IMR-90 (cell line): ENCODE data around the gene MFSD12. TPM values are rescaled to one million over a fixed set of nuclear protein-coding genes. Genes with fewer than 3 reads are reported as not detected.
A peak's percentile ranks its signal among the peaks of the same experiment; 100 is the strongest.

Experiments used
- ATAC-seq: fragments of 200-7000 bp; cut with Tn5 transposase; 2 replicates; pipeline ENCODE4 v1.9.1; 2020; ENCODE audit warnings: low read depth, mild to moderate bottlenecking, moderate library complexity
- BruUV-seq: library from RNA; stranded (reverse); fragments of 400-500 nt; replicated peaks from 2 replicates; lab custom pipeline; 2021; lab: Mats Ljungman, UMichigan
- CTCF ChIA-PET: fragments of 300-600 bp; formaldehyde crosslinking; extraction: SDS; loops from one replicate; lab custom pipeline; 2021; ENCODE audit warnings: antibody characterized with exemption; lab: Yijun Ruan, JAX
- POLR2A ChIA-PET: fragments of 300-600 bp; sonication (Branson Sonifier 250); formaldehyde crosslinking; loops from one replicate; lab custom pipeline; 2022; ENCODE audit warnings: antibody characterized with exemption; ENCODE audit not compliant: unreplicated experiment; lab: Charles Lee
- DNase-seq: peaks from one replicate; pipeline ENCODE4 v3.0.0; 2013
- H2AFZ ChIP-seq: replicated peaks from 2 replicates; pipeline ENCODE3; 2013; ENCODE audit warnings: low read length, mild to moderate bottlenecking; ENCODE audit not compliant: poor library complexity
- H2AK5ac ChIP-seq: 2 replicates; pipeline ENCODE4 v1.6.1; 2013; ENCODE audit warnings: low read depth, low read length, inconsistent platforms
- H2AK9ac ChIP-seq: replicated peaks from 2 replicates; pipeline ENCODE3; 2013; ENCODE audit warnings: mild to moderate bottlenecking, low read depth, low read length, moderate library complexity; ENCODE audit not compliant: poor library complexity
- H2BK120ac ChIP-seq: 2 replicates; pipeline ENCODE4 v1.6.1; 2013; ENCODE audit warnings: low read depth, low read length, inconsistent platforms
- H2BK15ac ChIP-seq: 3 replicates; pipeline ENCODE4 v1.6.1; 2013; ENCODE audit warnings: low read depth, low read length, inconsistent platforms
- H2BK20ac ChIP-seq: 2 replicates; pipeline ENCODE4 v1.6.1; 2013; ENCODE audit warnings: low read depth, mild to moderate bottlenecking, inconsistent platforms, low read length, moderate library complexity
- H2BK5ac ChIP-seq: 2 replicates; pipeline ENCODE4 v1.6.1; 2013; ENCODE audit warnings: mild to moderate bottlenecking, low read depth, low read length, inconsistent platforms; ENCODE audit not compliant: poor library complexity, severe bottlenecking
- H3K14ac ChIP-seq: replicated peaks from 2 replicates; pipeline ENCODE4 v1.6.1; 2013; ENCODE audit warnings: low read depth, low read length, inconsistent platforms
- H3K18ac ChIP-seq: 2 replicates; pipeline ENCODE4 v1.6.1; 2013; ENCODE audit warnings: low read depth, low read length, control low read depth
- H3K23ac ChIP-seq: 2 replicates; pipeline ENCODE4 v1.6.1; 2013; ENCODE audit warnings: low read depth, low read length, inconsistent platforms
- H3K27ac ChIP-seq: 2 replicates; pipeline ENCODE4 v1.5.1; 2013; ENCODE audit warnings: mild to moderate bottlenecking, control low read depth, low read length; ENCODE audit not compliant: insufficient read depth
- H3K27me3 ChIP-seq: 2 replicates; pipeline ENCODE4 v1.6.1; 2013; ENCODE audit warnings: low read length; ENCODE audit not compliant: control insufficient read depth, insufficient read depth
- H3K36me3 ChIP-seq: 2 replicates; pipeline ENCODE4 v1.6.1; 2013; ENCODE audit warnings: low read length, mixed read lengths; ENCODE audit not compliant: control insufficient read depth, insufficient read depth
- H3K4ac ChIP-seq: 2 replicates; pipeline ENCODE4 v1.6.1; 2013; ENCODE audit warnings: low read depth, low read length, inconsistent platforms
- H3K4me1 ChIP-seq: 2 replicates; pipeline ENCODE4 v1.6.1; 2013; ENCODE audit warnings: low read length, mixed read lengths; ENCODE audit not compliant: control insufficient read depth, insufficient read depth
- H3K4me2 ChIP-seq: 2 replicates; pipeline ENCODE4 v1.6.1; 2013; ENCODE audit warnings: low read depth, mild to moderate bottlenecking, control low read depth, low read length, moderate library complexity
- H3K4me3 ChIP-seq: 2 replicates; pipeline ENCODE4 v1.5.1; 2013; ENCODE audit warnings: low read depth, mild to moderate bottlenecking, control low read depth, low read length, moderate library complexity; ENCODE audit not compliant: insufficient read depth
- H3K56ac ChIP-seq: 2 replicates; pipeline ENCODE4 v1.6.1; 2013; ENCODE audit warnings: low read length, inconsistent platforms; ENCODE audit not compliant: insufficient read depth; ENCODE audit errors: extremely low read depth
- H3K79me1 ChIP-seq, 2 experiments: 2 replicates each; pipeline ENCODE4 v1.6.1; 2013; ENCODE audit warnings: low read length in 2 of 2, inconsistent platforms in 1 of 2, low read depth in 1 of 2
- H3K9ac ChIP-seq: 2 replicates; pipeline ENCODE4 v1.6.1; 2013; ENCODE audit warnings: low read depth, low read length, control low read depth
- H3K9me1 ChIP-seq: 2 replicates; pipeline ENCODE4 v1.6.1; 2013; ENCODE audit warnings: low read length, inconsistent platforms; ENCODE audit not compliant: insufficient read depth
- H3K9me3 ChIP-seq: 2 replicates; pipeline ENCODE4 v1.6.1; 2013; ENCODE audit warnings: low read length; ENCODE audit not compliant: control insufficient read depth, insufficient read depth
- H4K20me1 ChIP-seq: 2 replicates; pipeline ENCODE4 v1.6.1; 2013; ENCODE audit warnings: low read length, inconsistent platforms; ENCODE audit not compliant: insufficient read depth
- H4K5ac ChIP-seq: 2 replicates; pipeline ENCODE4 v1.6.1; 2013; ENCODE audit warnings: mild to moderate bottlenecking, low read depth, low read length, control low read depth
- H4K8ac ChIP-seq, 2 experiments: 2 replicates each; pipeline ENCODE4 v1.6.1; 2013; ENCODE audit warnings: low read depth in 2 of 2, low read length in 2 of 2, control low read depth in 1 of 2, inconsistent platforms in 1 of 2
- H4K91ac ChIP-seq: 2 replicates; pipeline ENCODE4 v1.6.1; 2013; ENCODE audit warnings: low read depth, low read length, inconsistent platforms; ENCODE audit not compliant: insufficient read depth
- BHLHE40 ChIP-seq: fragments of 150-350 bp; IDR thresholded peaks from 2 replicates; pipeline ENCODE4 v1.6.1; 2016; ENCODE audit warnings: mild to moderate bottlenecking, low read depth, low read length
- CEBPB ChIP-seq: IDR thresholded peaks from 2 replicates; pipeline ENCODE4 v1.6.1; 2012; ENCODE audit warnings: low read depth, low read length, improper control_type of control experiment
- CHD1 ChIP-seq: IDR thresholded peaks from 2 replicates; pipeline ENCODE4 v1.6.1; 2012; ENCODE audit warnings: low read depth, low read length, improper control_type of control experiment
- FOS ChIP-seq: fragments of 150-350 bp; IDR thresholded peaks from 2 replicates; pipeline ENCODE4 v1.6.1; 2016; ENCODE audit warnings: low read depth, low read length
- MAFK ChIP-seq: IDR thresholded peaks from 2 replicates; pipeline ENCODE4 v1.6.1; 2012; ENCODE audit warnings: low read depth, low read length, improper control_type of control experiment
- MAZ ChIP-seq: IDR thresholded peaks from 2 replicates; pipeline ENCODE4 v1.6.1; 2012; ENCODE audit warnings: low read depth, mild to moderate bottlenecking, low read length, improper control_type of control experiment, moderate library complexity, borderline replicate concordance
- NFE2L2 ChIP-seq: fragments of 150-350 bp; IDR thresholded peaks from 2 replicates; pipeline ENCODE4 v1.6.1; 2016; ENCODE audit warnings: low read depth, mild to moderate bottlenecking, low read length
- POLR2A ChIP-seq: IDR thresholded peaks from 2 replicates; pipeline ENCODE4 v1.6.1; 2012; ENCODE audit warnings: mild to moderate bottlenecking, low read depth, low read length
- RAD21 ChIP-seq: IDR thresholded peaks from 2 replicates; pipeline ENCODE4 v1.6.1; 2012; ENCODE audit warnings: low read length, improper control_type of control experiment
- RCOR1 ChIP-seq: IDR thresholded peaks from 2 replicates; pipeline ENCODE4 v1.6.1; 2012; ENCODE audit warnings: mild to moderate bottlenecking, low read length, improper control_type of control experiment; ENCODE audit not compliant: insufficient replicate concordance
- RFX5 ChIP-seq: IDR thresholded peaks from 2 replicates; pipeline ENCODE4 v1.8.0; 2012; ENCODE audit warnings: low read depth, mild to moderate bottlenecking, low read length, moderate library complexity
- SMC3 ChIP-seq: fragments of 150-350 bp; IDR thresholded peaks from 2 replicates; pipeline ENCODE4 v1.6.1; 2016; ENCODE audit warnings: low read depth, mild to moderate bottlenecking, antibody characterized with exemption, low read length, moderate library complexity
- USF2 ChIP-seq: fragments of 150-350 bp; IDR thresholded peaks from 2 replicates; pipeline ENCODE4 v1.6.1; 2017; ENCODE audit warnings: mild to moderate bottlenecking, antibody characterized with exemption, low read length, low read depth
- WGBS, 2 experiments: methylation state at CpG; one replicate each; pipeline versions ENCODE4 v1.1.5 to v1.1.7; 2013; ENCODE audit warnings: missing lambda C conversion rate in 2 of 2; ENCODE audit not compliant: insufficient read length in 1 of 2; ENCODE audit errors: extremely low coverage in 2 of 2; 5-methylcytosine and 5-hydroxymethylcytosine counted together
- dilution Hi-C: fragments of 300-500 bp; cut with HindIII; formaldehyde crosslinking; loops from one replicate; pipeline ENCODE4 v1.14.3; 2018; ENCODE audit warnings: low sequenced_read_pairs; ENCODE audit not compliant: unreplicated experiment
- in situ Hi-C: fragments of 300-500 bp; cut with MboI; formaldehyde crosslinking; loops from 3 replicates; pipeline ENCODE4 v1.14.3; 2019; ENCODE audit warnings: low sequenced_read_pairs, inconsistent platforms, mixed read lengths
- intact Hi-C: fragments of 100-400 bp; cut with micrococcal nuclease; formaldehyde crosslinking; loops from 2 replicates; pipeline ENCODE4 v1.10.0; 2022
- polyA plus RNA-seq, 3 experiments: library from polyadenylated mRNA; depleted of rRNA; stranded (reverse); fragments of >200 nt; gene quantifications; 2 replicates each; pipeline ENCODE4 v1.2.3, GENCODE V29; 2012; ENCODE audit warnings: low replicate concordance in 1 of 3
- total RNA-seq: library from RNA; depleted of rRNA; stranded (reverse); fragments of >200 nt; gene quantifications from 2 replicates; pipeline ENCODE4 v1.2.3, GENCODE V29; 2012
- TF ChIP-seq, protein P1 (sequence below): fragments of 150-350 bp; IDR thresholded peaks from 2 replicates; pipeline ENCODE4 v1.6.1; 2016; ENCODE audit warnings: low read depth, mild to moderate bottlenecking, low read length, moderate library complexity, borderline replicate concordance
- TF ChIP-seq, protein P2 (sequence below): conservative IDR thresholded peaks from 2 replicates; pipeline ENCODE4 v1.5.1; 2012; ENCODE audit warnings: mild to moderate bottlenecking, low read depth, low read length, improper control_type of control experiment

The MFSD12 gene
- total and polyA plus RNA-seq, 2 of the 4 experiments (the other 2 are of a cell fraction), result 20.4 to 77.2 TPM

GRCh38 chr19:3555653-3556422, 1.5 kb downstream of the MFSD12 start:
- dilution Hi-C loops (no loop called here), in situ Hi-C loops (no loop called here), intact Hi-C loops (no loop called here)
- H2BK15ac ChIP-seq, result no peak overlapping the region
- no peak overlapping the region for H3K14ac ChIP-seq
- H3K9me3 ChIP-seq, result no peaks in the 10 kb centered on the region
- no peak overlapping the region; the same call in 1 of the 2 replicates for H3K4ac ChIP-seq
- no peak overlapping the region for H2BK20ac ChIP-seq
- POLR2A ChIA-PET, result no interaction called here
- H3K4me2 ChIP-seq, result peak overlapping the region; percentile 84
- peaks cover 16% of the 10 kb centered on the region for H3K4me1 ChIP-seq
- no TSS peak for BruUV-seq
- no peak overlapping the region for H3K56ac ChIP-seq
- no peak overlapping the region for H2BK120ac ChIP-seq
- H4K91ac ChIP-seq, result no peak overlapping the region
- peak overlapping the region; percentile 95 for H2AK9ac ChIP-seq
- DNase-seq (no peak), ATAC-seq (no peak)
- H3K9ac ChIP-seq, result peak overlapping the region; percentile 84
- H2AFZ ChIP-seq, result peak overlapping the region; percentile 75
- peaks cover under 1% of the 10 kb centered on the region; the same call in 1 of the 2 replicates for H3K36me3 ChIP-seq
- H3K27me3 ChIP-seq, result no peaks in the 10 kb centered on the region
- H3K9me1 ChIP-seq, result 0 out of 2 replicates have a peak, but pooled peaks cover 4% of the 10 kb centered on the region
- CTCF ChIA-PET, result interaction anchor here (0.7 kb wide), 1 partner anchor 11 kb away, joined by 3 read pairs; no protein-coding TSS in a partner anchor
- no peak overlapping the region for H4K5ac ChIP-seq
- H3K23ac ChIP-seq, result peak overlapping the region; percentile 96
- peaks cover 33 to 50% of the 10 kb centered on the region in 2 experiments for H3K79me1 ChIP-seq
- peak overlapping the region; percentile 74 for H2AK5ac ChIP-seq
- no peak overlapping the region for H4K8ac ChIP-seq
- H3K4me3 ChIP-seq, result peak overlapping the region; percentile 95
- 79% methylated on average over 5 of the region's 15 CpGs; no CpG with 5 or more reads in 1 of the 2 experiments for WGBS, 2 experiments
- no peak overlapping the region for H2BK5ac ChIP-seq
- H3K27ac ChIP-seq, result no peak overlapping the region; the same call in 1 of the 2 replicates
- no peak overlapping the region for H3K18ac ChIP-seq
- H4K20me1 ChIP-seq, result peaks cover 30% of the 10 kb centered on the region
- TF ChIP-seq SMC3 (no peak), RCOR1 (no peak), RAD21 (no peak), CEBPB (no peak), MAZ (no peak), NFE2L2 (no peak), BHLHE40 (no peak), MAFK (no peak), CHD1 (no peak), RFX5 (no peak), POLR2A (no peak), FOS (no peak), USF2 (no peak)
- TF ChIP-seq, protein P1, sequence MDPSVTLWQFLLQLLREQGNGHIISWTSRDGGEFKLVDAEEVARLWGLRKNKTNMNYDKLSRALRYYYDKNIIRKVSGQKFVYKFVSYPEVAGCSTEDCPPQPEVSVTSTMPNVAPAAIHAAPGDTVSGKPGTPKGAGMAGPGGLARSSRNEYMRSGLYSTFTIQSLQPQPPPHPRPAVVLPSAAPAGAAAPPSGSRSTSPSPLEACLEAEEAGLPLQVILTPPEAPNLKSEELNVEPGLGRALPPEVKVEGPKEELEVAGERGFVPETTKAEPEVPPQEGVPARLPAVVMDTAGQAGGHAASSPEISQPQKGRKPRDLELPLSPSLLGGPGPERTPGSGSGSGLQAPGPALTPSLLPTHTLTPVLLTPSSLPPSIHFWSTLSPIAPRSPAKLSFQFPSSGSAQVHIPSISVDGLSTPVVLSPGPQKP, result no peak
- TF ChIP-seq, protein P2, sequence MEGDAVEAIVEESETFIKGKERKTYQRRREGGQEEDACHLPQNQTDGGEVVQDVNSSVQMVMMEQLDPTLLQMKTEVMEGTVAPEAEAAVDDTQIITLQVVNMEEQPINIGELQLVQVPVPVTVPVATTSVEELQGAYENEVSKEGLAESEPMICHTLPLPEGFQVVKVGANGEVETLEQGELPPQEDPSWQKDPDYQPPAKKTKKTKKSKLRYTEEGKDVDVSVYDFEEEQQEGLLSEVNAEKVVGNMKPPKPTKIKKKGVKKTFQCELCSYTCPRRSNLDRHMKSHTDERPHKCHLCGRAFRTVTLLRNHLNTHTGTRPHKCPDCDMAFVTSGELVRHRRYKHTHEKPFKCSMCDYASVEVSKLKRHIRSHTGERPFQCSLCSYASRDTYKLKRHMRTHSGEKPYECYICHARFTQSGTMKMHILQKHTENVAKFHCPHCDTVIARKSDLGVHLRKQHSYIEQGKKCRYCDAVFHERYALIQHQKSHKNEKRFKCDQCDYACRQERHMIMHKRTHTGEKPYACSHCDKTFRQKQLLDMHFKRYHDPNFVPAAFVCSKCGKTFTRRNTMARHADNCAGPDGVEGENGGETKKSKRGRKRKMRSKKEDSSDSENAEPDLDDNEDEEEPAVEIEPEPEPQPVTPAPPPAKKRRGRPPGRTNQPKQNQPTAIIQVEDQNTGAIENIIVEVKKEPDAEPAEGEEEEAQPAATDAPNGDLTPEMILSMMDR, result no peak
